PC-9 (cell line): ENCODE results near the gene HMOX2. TPM values are rescaled to one million over a fixed set of nuclear protein-coding genes. Genes with fewer than 3 reads are reported as not detected.

Experiments
- BruUV-seq: library from RNA; stranded (reverse); fragments of 400-500 nt; replicated peaks from 2 replicates; lab custom pipeline; 2021; lab: Mats Ljungman, UMichigan
- CTCF ChIA-PET: fragments of 300-600 bp; sonication (Branson Sonifier 250); formaldehyde crosslinking; loops from one replicate; lab custom pipeline; 2022; ENCODE audit warnings: antibody characterized with exemption; lab: Charles Lee
- POLR2A ChIA-PET: fragments of 300-600 bp; sonication (Branson Sonifier 250); formaldehyde crosslinking; loops from one replicate; lab custom pipeline; 2022; ENCODE audit warnings: antibody characterized with exemption; ENCODE audit not compliant: unreplicated experiment; lab: Charles Lee
- DNase-seq, 2 experiments: peaks; one replicate each; pipeline versions ENCODE4 v3.0.0 to v3.0.0-alpha.2; 2015 to 2022; ENCODE audit warnings: mixed read lengths in 1 of 2
- H2AFZ ChIP-seq: fragments of 200-600 bp; sonication (generic); 2 replicates; pipeline ENCODE4 v1.8.1; 2017; ENCODE audit warnings: antibody characterized with exemption
- H3F3A ChIP-seq: fragments of 200-600 bp; sonication (generic); 2 replicates; pipeline ENCODE4 v1.8.1; 2017; ENCODE audit warnings: antibody characterized with exemption, mild to moderate bottlenecking, low read depth; ENCODE audit not compliant: insufficient read depth
- H3K27ac ChIP-seq: fragments of 200-600 bp; sonication (generic); 2 replicates; pipeline ENCODE4 v1.6.1; 2016; ENCODE audit warnings: mixed run types
- H3K27me3 ChIP-seq: fragments of 200-600 bp; sonication (generic); 2 replicates; pipeline ENCODE4 v1.6.1; 2016; ENCODE audit warnings: low read depth, mixed run types; ENCODE audit not compliant: insufficient read depth
- H3K36me3 ChIP-seq: fragments of 200-600 bp; sonication (generic); 2 replicates; pipeline ENCODE4 v1.6.1; 2016; ENCODE audit warnings: low read depth, mixed run types
- H3K4me1 ChIP-seq: fragments of 200-600 bp; sonication (generic); replicated peaks from 2 replicates; pipeline ENCODE4 v1.6.1; 2016; ENCODE audit warnings: mixed run types; ENCODE audit not compliant: insufficient read depth
- H3K4me2 ChIP-seq: fragments of 200-600 bp; sonication (generic); 2 replicates; pipeline ENCODE4 v1.6.1; 2017; ENCODE audit warnings: mixed run types
- H3K4me3 ChIP-seq: fragments of 200-600 bp; sonication (generic); 2 replicates; pipeline ENCODE4 v1.6.1; 2016; ENCODE audit warnings: mixed run types
- H3K79me2 ChIP-seq: fragments of 200-600 bp; sonication (generic); 2 replicates; pipeline ENCODE4 v1.6.1; 2017; ENCODE audit warnings: low read depth, mixed run types
- H3K9me2 ChIP-seq: fragments of 200-600 bp; sonication (generic); 2 replicates; pipeline ENCODE4 v1.8.1; 2017; ENCODE audit warnings: mild to moderate bottlenecking; ENCODE audit not compliant: insufficient read depth
- H3K9me3 ChIP-seq: fragments of 200-600 bp; sonication (generic); 2 replicates; pipeline ENCODE4 v1.8.1; 2016; ENCODE audit warnings: low read depth; ENCODE audit not compliant: insufficient read depth
- H4K20me1 ChIP-seq: fragments of 200-600 bp; sonication (generic); 2 replicates; pipeline ENCODE4 v1.8.1; 2017; ENCODE audit not compliant: insufficient read depth
- EZH2 ChIP-seq: fragments of 200-600 bp; sonication (generic); IDR thresholded peaks from 2 replicates; pipeline ENCODE4 v1.8.0; 2017; ENCODE audit warnings: antibody characterized with exemption, low read depth
- intact Hi-C: fragments of 100-400 bp; cut with micrococcal nuclease; formaldehyde crosslinking; loops from one replicate; pipeline ENCODE4 v1.10.0; 2022; ENCODE audit not compliant: unreplicated experiment
- total RNA-seq: library from RNA; stranded (reverse); gene quantifications from 2 replicates; pipeline ENCODE4 v1.2.3, GENCODE V29; 2021
- TF ChIP-seq, protein P1 (sequence below): fragments of 200-600 bp; sonication (generic); conservative IDR thresholded peaks from 2 replicates; pipeline ENCODE4 v1.6.1; 2017; ENCODE audit warnings: mixed run types, antibody characterized with exemption, mild to moderate bottlenecking, moderate library complexity

Gene HMOX2
- total RNA-seq, 1 experiment from 2014 or later = 68.1 TPM

DNA sequence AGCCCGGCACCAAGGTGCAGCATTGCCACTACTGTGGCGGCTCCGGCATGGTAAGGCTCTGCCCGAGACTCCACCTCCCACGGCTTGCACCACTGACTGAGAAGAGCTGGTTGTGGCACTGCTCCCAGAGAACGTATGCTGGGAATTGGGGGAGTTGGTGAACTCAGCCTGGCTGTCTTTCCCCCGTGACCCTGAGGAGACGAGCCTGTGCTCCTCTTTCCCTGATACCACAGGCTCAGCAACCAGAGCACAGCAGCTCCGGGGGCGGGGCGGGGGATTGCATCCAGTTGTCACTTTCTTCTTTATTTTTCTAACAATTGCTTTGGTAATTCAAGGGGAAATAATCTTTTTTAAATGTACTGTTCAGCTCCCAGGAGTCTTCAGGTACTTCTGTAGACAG lies 33.8 kb upstream of the HMOX2 start:
- H3F3A ChIP-seq = no peaks in the 10 kb centered on the region
- ChIA-PET POLR2A (no interaction called here), CTCF (no interaction called here)
- no peaks in the 10 kb centered on the region for H3K79me2 ChIP-seq
- TF ChIP-seq, protein P1, sequence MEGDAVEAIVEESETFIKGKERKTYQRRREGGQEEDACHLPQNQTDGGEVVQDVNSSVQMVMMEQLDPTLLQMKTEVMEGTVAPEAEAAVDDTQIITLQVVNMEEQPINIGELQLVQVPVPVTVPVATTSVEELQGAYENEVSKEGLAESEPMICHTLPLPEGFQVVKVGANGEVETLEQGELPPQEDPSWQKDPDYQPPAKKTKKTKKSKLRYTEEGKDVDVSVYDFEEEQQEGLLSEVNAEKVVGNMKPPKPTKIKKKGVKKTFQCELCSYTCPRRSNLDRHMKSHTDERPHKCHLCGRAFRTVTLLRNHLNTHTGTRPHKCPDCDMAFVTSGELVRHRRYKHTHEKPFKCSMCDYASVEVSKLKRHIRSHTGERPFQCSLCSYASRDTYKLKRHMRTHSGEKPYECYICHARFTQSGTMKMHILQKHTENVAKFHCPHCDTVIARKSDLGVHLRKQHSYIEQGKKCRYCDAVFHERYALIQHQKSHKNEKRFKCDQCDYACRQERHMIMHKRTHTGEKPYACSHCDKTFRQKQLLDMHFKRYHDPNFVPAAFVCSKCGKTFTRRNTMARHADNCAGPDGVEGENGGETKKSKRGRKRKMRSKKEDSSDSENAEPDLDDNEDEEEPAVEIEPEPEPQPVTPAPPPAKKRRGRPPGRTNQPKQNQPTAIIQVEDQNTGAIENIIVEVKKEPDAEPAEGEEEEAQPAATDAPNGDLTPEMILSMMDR = no peak
- TF ChIP-seq EZH2 = no peak
- no peaks in the 10 kb centered on the region for H3K9me3 ChIP-seq
- no peak for DNase-seq
- H3K4me3 ChIP-seq = no peak overlapping the region
- no peak overlapping the region for H3K4me2 ChIP-seq
- no peaks in the 10 kb centered on the region for H3K9me2 ChIP-seq
- no peak overlapping the region for H3K27ac ChIP-seq
- intact Hi-C loops = no loop called here
- H3K27me3 ChIP-seq = no peaks in the 10 kb centered on the region
- BruUV-seq = no TSS peak
- H3K36me3 ChIP-seq = peaks cover 30% of the 10 kb centered on the region
- H3K4me1 ChIP-seq = no peaks in the 10 kb centered on the region
- no peak overlapping the region for H2AFZ ChIP-seq
- H4K20me1 ChIP-seq = peaks cover 5% of the 10 kb centered on the region

DNA sequence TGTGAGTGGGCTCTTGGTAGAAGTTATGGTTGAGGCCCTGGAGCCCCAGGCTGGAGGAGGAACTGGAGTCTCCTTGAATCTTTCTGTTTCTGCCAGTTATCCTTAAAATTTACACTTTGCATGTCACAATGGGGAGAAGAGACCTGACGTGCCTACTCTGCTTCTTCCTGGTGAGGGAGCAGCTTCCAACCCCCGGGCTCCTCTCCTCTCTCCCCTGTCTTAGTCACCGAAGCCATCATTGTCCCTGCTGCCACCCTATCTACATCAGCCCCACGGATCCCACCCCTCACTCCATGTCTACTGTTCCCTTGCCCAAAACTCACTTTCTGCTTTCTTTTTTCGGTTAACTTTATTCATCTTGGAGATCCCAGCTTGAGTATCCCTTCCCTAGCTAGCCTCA lies 32.9 kb upstream of the HMOX2 start:
- TF ChIP-seq, protein P1 = no peak
- TF ChIP-seq EZH2 = no peak
- no peak for DNase-seq
- CTCF ChIA-PET = no interaction called here
- POLR2A ChIA-PET = no interaction called here
- Histone ChIP-seq H3K9me3 (no peaks in the 10 kb centered on the region), H3K4me1 (no peaks in the 10 kb centered on the region), H3K79me2 (no peaks in the 10 kb centered on the region), H4K20me1 (peaks cover 5% of the 10 kb centered on the region), H3K27ac (no peak overlapping the region), H3K27me3 (no peaks in the 10 kb centered on the region), H2AFZ (no peak overlapping the region), H3F3A (no peaks in the 10 kb centered on the region), H3K4me2 (no peak overlapping the region), H3K9me2 (no peaks in the 10 kb centered on the region), H3K36me3 (peaks cover 29% of the 10 kb centered on the region), H3K4me3 (no peak overlapping the region)
- intact Hi-C loops = no loop called here
- BruUV-seq = no TSS peak

DNA sequence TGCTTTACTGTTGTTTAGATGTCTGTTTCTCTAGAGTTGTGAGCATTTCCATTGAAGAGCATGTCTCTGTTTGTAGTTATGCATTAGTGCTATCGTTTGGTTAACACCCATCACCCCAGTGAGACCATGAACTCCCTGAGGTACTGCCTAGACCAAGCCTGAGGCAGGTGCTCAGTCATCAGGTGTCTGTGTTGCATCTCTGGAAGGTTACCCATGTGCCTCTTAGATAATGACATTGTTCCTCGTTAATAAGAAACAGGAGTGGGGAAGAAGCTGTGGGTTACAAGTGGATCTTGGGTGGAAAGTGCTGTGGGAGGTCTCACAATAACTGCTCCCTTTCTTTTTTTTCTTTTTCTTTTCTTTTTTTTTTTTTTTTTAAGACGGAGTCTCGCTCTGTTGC lies 32.2 kb upstream of the HMOX2 start:
- H3K9me2 ChIP-seq = no peaks in the 10 kb centered on the region
- H3K4me2 ChIP-seq = no peak overlapping the region
- intact Hi-C loops = no loop called here
- no peaks in the 10 kb centered on the region for H3F3A ChIP-seq
- H3K27me3 ChIP-seq = no peaks in the 10 kb centered on the region
- no peaks in the 10 kb centered on the region for H3K79me2 ChIP-seq
- H3K4me1 ChIP-seq = no peaks in the 10 kb centered on the region
- no TSS peak for BruUV-seq
- TF ChIP-seq, protein P1 = no peak
- no peak for TF ChIP-seq EZH2
- CTCF ChIA-PET = interaction anchor here (0.7 kb wide), 1 partner anchor 49 kb away, joined by 3 read pairs; no protein-coding TSS in a partner anchor
- no peak overlapping the region for H2AFZ ChIP-seq
- peaks cover 5% of the 10 kb centered on the region for H4K20me1 ChIP-seq
- POLR2A ChIA-PET = no interaction called here
- no peak overlapping the region for H3K4me3 ChIP-seq
- no peaks in the 10 kb centered on the region for H3K9me3 ChIP-seq
- DNase-seq = no peak
- H3K36me3 ChIP-seq = peaks cover 29% of the 10 kb centered on the region
- H3K27ac ChIP-seq = no peak overlapping the region
